Heart left ventricle (tissue), 16 donors: Measurements from ENCODE around the gene FMO5. TPM values are rescaled to one million over a fixed set of nuclear protein-coding genes. Genes with fewer than 3 reads are reported as not detected.
"Not testable (repeated sequence)": the region's sequence is repeated elsewhere in the genome, so short reads cannot be mapped to it uniquely, and the experiment has no call there.

Source experiments
- ATAC-seq, 4 donors: fragments of 200-7000 bp; cut with Tn5 transposase; one replicate each; pipeline ENCODE4 v1.9.1; 2020 to 2022; ENCODE audit warnings: moderate library complexity in 4 of 4, mild to moderate bottlenecking in 3 of 4, moderate number of reproducible peaks in 1 of 4
- DNase-seq, 5 donors: peaks; one replicate each; pipeline ENCODE4 v3.0.0-alpha.2; 2020
- H3K27ac ChIP-seq, 12 donors: fragments of 200-600 bp; sonication (generic) in 4 of 12; one replicate each; pipeline versions ENCODE4 v1.5.0 to v1.8.0; 2016 to 2022; ENCODE audit warnings: mild to moderate bottlenecking in 2 of 12
- H3K27me3 ChIP-seq, 9 donors: fragments of 200-600 bp; sonication (generic) in 2 of 9; one replicate each; pipeline versions ENCODE4 v1.5.1 to v1.8.0; 2016 to 2022; ENCODE audit warnings: mild to moderate bottlenecking in 3 of 9
- H3K36me3 ChIP-seq, 9 donors: fragments of 200-600 bp; sonication (generic) in 2 of 9; one replicate each; pipeline versions ENCODE4 v1.5.0 to v1.8.0; 2018 to 2022; ENCODE audit warnings: mild to moderate bottlenecking in 2 of 9
- H3K4me1 ChIP-seq, 12 donors: fragments of 200-600 bp; sonication (generic) in 4 of 12; one replicate each; pipeline versions ENCODE4 v1.5.0 to v1.8.0; 2016 to 2022; ENCODE audit warnings: mild to moderate bottlenecking in 3 of 12
- H3K4me3 ChIP-seq, 12 donors: fragments of 200-600 bp; sonication (generic) in 4 of 12; one replicate each; pipeline versions ENCODE4 v1.5.0 to v1.8.0; 2017 to 2022; ENCODE audit warnings: mild to moderate bottlenecking in 9 of 12, moderate library complexity in 4 of 12
- H3K9me3 ChIP-seq, 12 donors: fragments of 200-600 bp; sonication (generic) in 4 of 12; one replicate each; pipeline versions ENCODE4 v1.5.0 to v1.8.0; 2016 to 2022; ENCODE audit warnings: mild to moderate bottlenecking in 1 of 12
- CTCF ChIP-seq, 12 donors: fragments of 200-600 bp; sonication (generic) in 4 of 12; IDR thresholded peaks; one replicate each; pipeline versions ENCODE4 v1.5.0 to v1.8.0; 2018 to 2022; ENCODE audit warnings: antibody characterized with exemption in 12 of 12, mild to moderate bottlenecking in 5 of 12
- POLR2A ChIP-seq, 2 donors: fragments of 450-650 bp; IDR thresholded peaks; one replicate each; pipeline ENCODE4 v1.6.1; 2017; ENCODE audit warnings: antibody characterized with exemption in 2 of 2, mild to moderate bottlenecking in 2 of 2, moderate library complexity in 2 of 2
- WGBS, 4 donors: extraction: QIAGEN DNeasy Blood & Tissue Kit in 2 of 4; methylation state at CpG; one replicate each; pipeline versions ENCODE4 v1.1.5 to v1.1.7; 2013 to 2018; 5-methylcytosine and 5-hydroxymethylcytosine counted together
- intact Hi-C, 10 donors: fragments of 100-400 bp; cut with DNase I; formaldehyde crosslinking; loops; one replicate each; pipeline versions ENCODE4 v1.11.1 to v1.14.2; 2022
- polyA plus RNA-seq, 2 donors: library from polyadenylated mRNA; stranded (reverse); fragments of 200-250 nt; gene quantifications; one replicate each; pipeline ENCODE4 v1.2.3, GENCODE V29; 2013
- total RNA-seq, 9 donors: library from RNA; depleted of rRNA in 2 of 9; stranded (reverse); fragments of >200 nt in 2 of 9; fragmentation: NEBNext Ultra II Directional in 3 of 9; extraction: Animal tissue kit (Norgen Biotek cat#: 25700) in 3 of 9; gene quantifications; one replicate each; pipeline versions ENCODE4 v1.1.0 to v1.2.4, GENCODE V29; 2016 to 2023
- donor health status: ischemic (EF 13 %, LVEDD 7.1; RV severe dilation, severe dysfunction).
- donor health status: healthy with polysubstance abuse.
- donor health status: DM: no; HTN: yes; CAD: no.
- donor health status: DM: no; HTN: no; CAD: no.
- donor health status: ischemic (EF 25% LVEDD 6.9; RV normal size, moderate dysfunction).
- donor health status: ischemic (EF 25% LVEDD 5.7; RV mildly dilated, moderate dysfunction).
- donor health status: healthy.
- donor health status: DM: yes; HTN: yes; CAD: no.
- donor health status: ischemic (EF 35%, LVEDD 5.7; RV mildly dilated, moderate dysfunction).
- donor health status: nonischemic (EF 11% LVEDD 7.7; RV severe dilation, severe dysfunction).
- donor health status: DM: yes; HTN: yes; CAD: no.
- donor health status: PGD.
- donor health status: ischemic (EF 29% LVEDD 5.4; RV normal size, mild dysfunction).
- donor health status: nonischemic (EF 23%, LVEDD 6.1; RV moderate dilation, normal function).

The FMO5 gene
- total and polyA plus RNA-seq, 11 donors: 0.71 to 17.0 (median 1.2) TPM

- H3K27me3 ChIP-seq: no peaks in the 10 kb centered on the region
- 60 to 71% (median 68%) methylated on average over 2 of the region's 2 CpGs for WGBS, 4 donors
- DNase-seq: no peak
- ATAC-seq: no peak
- TF ChIP-seq POLR2A (IDR thresholded peaks at IDR 0.05) (no peak), CTCF (IDR thresholded peaks at IDR 0.05) (no peak)
- no peak overlapping the region for H3K27ac ChIP-seq
- peaks cover 0 to 39% (median 30%) of the 10 kb centered on the region in 9 donors for H3K36me3 ChIP-seq
- intact Hi-C loops: no loop called here
- no peak overlapping the region for H3K4me3 ChIP-seq
- peaks cover 0 to 49% (median 28%) of the 10 kb centered on the region in 12 donors for H3K4me1 ChIP-seq
- H3K9me3 ChIP-seq: no peaks in the 10 kb centered on the region
Measured at GRCh38 chr1:147168626-147169058, 56.5 kb downstream of the FMO5 start.

- Histone ChIP-seq H3K27ac (peak overlapping the region in 1 of 12 donors; percentile 21), H3K36me3 (peaks cover 0 to 50% (median 36%) of the 10 kb centered on the region in 9 donors), H3K4me3 (no peak overlapping the region), H3K4me1 (peaks cover 0 to 42% (median 27%) of the 10 kb centered on the region in 12 donors), H3K27me3 (no peaks in the 10 kb centered on the region), H3K9me3 (no peaks in the 10 kb centered on the region)
- intact Hi-C loops: no loop called here
- 83 to 92% (median 89%) methylated on average over 1 of the region's 1 CpG for WGBS, 4 donors
- ATAC-seq (no peak), DNase-seq (no peak)
- TF ChIP-seq CTCF (IDR thresholded peaks at IDR 0.05) (no peak), POLR2A (IDR thresholded peaks at IDR 0.05) (no peak)
Measured at GRCh38 chr1:147167365-147167764, 57.8 kb downstream of the FMO5 start.

GRCh38 chr1:147163019-147163418 lies 62.1 kb downstream of the FMO5 start:
- peaks cover 0 to 93% (median 79%) of the 10 kb centered on the region in 9 donors for H3K36me3 ChIP-seq
- no peak overlapping the region for H3K4me3 ChIP-seq
- 94 to 98% (median 95%) methylated on average over 1 of the region's 1 CpG for WGBS, 4 donors
- no peaks in the 10 kb centered on the region for H3K9me3 ChIP-seq
- intact Hi-C loops: no loop called here
- H3K27ac ChIP-seq: no peak overlapping the region
- H3K27me3 ChIP-seq: no peaks in the 10 kb centered on the region
- DNase-seq: no peak
- TF ChIP-seq CTCF (IDR thresholded peaks at IDR 0.05) (no peak), POLR2A (IDR thresholded peaks at IDR 0.05) (no peak)
- ATAC-seq: no peak
- H3K4me1 ChIP-seq: peaks cover 0 to 9% (median 0%) of the 10 kb centered on the region in 12 donors

GRCh38 chr1:147162093-147162492 lies 63.0 kb downstream of the FMO5 start:
- intact Hi-C loops: no loop called here
- Histone ChIP-seq H3K9me3 (no peaks in the 10 kb centered on the region), H3K36me3 (peaks cover 0 to 97% (median 84%) of the 10 kb centered on the region in 9 donors), H3K27ac (no peak overlapping the region), H3K4me1 (peaks cover 0 to 4% (median 0%) of the 10 kb centered on the region in 12 donors), H3K4me3 (no peak overlapping the region), H3K27me3 (no peaks in the 10 kb centered on the region)
- TF ChIP-seq CTCF (IDR thresholded peaks at IDR 0.05) (no peak), POLR2A (IDR thresholded peaks at IDR 0.05) (no peak)
- DNase-seq: no peak
- no peak for ATAC-seq

GRCh38 chr1:147157116-147157515 lies 68.0 kb downstream of the FMO5 start:
- H3K9me3 ChIP-seq, H3K27ac ChIP-seq, intact Hi-C loops, H3K27me3 ChIP-seq, H3K4me1 ChIP-seq, DNase-seq, H3K4me3 ChIP-seq, ATAC-seq: not testable (repeated sequence)
- 93 to 98% (median 97%) methylated on average over 2 of the region's 2 CpGs for WGBS, 4 donors
- H3K36me3 ChIP-seq: peaks cover 0 to 86% (median 70%) of the 10 kb centered on the region in 9 donors
